ENCODE data around the gene GLS.
A peak's percentile ranks its signal among the peaks of the same experiment; 100 is the strongest.
"Not testable (repeated sequence)": the region's sequence is repeated elsewhere in the genome, so short reads cannot be mapped to it uniquely, and the experiment has no call there.

The GLS gene

DNA sequence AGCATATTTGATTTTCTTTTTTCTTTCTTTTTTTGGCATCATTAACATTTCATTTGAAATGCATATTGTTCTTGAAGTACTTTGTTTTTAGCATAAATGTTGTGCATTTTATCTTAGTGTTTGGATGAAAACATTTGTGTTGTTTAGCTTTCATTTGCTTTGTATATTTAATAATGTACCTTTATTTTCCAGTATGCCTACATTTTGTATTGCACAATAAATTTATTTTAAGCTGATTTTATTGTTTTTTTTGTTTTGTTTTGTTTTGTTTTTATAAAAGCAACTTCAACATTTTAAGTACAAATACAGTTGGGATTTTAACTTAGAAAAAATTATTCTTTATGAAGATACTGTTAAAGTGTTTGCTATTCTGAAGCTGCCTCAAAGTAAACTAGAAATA is 54.4 kb downstream of the GLS start:
- DNase-seq (ENCODE audit: low spot score) = no peak

DNA sequence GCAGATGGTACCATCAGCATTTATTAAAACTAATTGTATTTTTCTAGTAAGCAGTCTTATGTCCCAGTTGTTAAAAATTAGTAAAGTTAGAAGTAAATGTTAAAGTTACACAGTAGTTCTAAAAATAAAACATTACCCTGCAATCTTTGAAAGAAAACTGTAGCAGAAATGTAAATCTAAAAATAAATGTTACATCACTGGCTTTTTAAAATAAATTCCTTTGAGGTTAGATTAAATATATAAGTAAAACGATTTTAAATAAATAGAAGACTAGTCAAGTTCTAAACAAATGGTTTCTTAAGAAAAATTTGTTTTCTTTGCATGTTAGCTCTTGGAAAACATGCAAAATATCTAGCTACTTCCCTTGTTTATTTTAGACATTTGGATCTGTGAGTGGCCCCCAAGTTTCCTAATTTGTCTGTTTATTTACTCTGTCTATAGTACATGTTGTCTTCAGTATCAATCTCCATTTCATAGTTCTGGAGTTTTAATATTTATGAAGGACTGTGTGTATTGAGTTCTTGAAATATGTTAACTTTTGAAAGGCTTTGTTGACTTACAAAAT is 58.2 kb downstream of the GLS start:
- no peak for DNase-seq (ENCODE audit: low spot score)

GRCh38 chr2:190940454-190940853 is 59.8 kb downstream of the GLS start:
- DNase-seq (ENCODE audit: low spot score) = no peak

DNA sequence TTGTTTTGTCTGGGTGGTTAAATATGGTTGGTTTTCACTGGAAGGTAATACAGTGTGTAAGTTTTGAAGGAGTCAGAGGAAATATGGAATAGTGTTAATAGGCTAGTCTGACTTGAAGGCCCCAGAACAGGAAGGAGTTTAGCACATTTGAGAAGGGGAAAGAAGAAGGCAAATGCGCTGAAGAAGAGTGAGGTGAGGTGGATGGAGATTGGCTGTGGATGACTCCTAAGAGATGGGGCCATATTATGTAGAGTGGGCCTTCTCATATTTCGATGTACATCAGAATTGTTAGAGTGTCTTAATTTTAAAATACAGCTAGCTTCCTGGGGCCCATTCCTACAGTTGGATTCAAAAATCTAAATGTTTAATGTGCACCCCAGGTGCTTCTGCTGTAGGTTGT is 61.0 kb downstream of the GLS start:
- no peak for DNase-seq (ENCODE audit: low spot score)

GRCh38 chr2:190942697-190943096 is 62.1 kb downstream of the GLS start:
- DNase-seq (ENCODE audit: low spot score) = no peak

GRCh38 chr2:190943706-190944105 is 63.1 kb downstream of the GLS start:
- no peak for DNase-seq (ENCODE audit: low spot score)

DNA sequence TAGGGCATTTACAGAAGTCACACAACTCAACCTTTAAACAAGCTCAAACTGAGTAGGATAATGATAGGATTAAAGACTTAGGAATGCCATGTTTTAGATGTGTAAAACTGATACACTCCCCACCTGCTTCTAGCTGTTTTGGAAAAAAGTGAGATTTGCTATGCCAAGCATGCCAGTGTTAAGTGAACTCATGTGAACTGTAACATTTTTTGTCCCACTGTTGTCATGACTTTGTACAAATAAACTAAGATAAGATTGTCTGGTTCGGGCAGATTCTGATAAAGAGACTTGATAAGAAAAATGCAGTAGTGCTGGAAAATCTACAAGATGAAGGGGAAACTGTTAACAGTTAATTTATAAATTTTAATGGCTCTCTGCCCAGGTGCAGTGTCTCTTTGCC is 66.5 kb downstream of the GLS start:
- no peak for DNase-seq (ENCODE audit: low spot score)

GRCh38 chr2:190947711-190948251 is 67.2 kb downstream of the GLS start:
- DNase-seq (ENCODE audit: low spot score) = peak; percentile 32

GRCh38 chr2:190948671-190949070 is 68.0 kb downstream of the GLS start:
- DNase-seq (ENCODE audit: low spot score) = peak; percentile 25

DNA sequence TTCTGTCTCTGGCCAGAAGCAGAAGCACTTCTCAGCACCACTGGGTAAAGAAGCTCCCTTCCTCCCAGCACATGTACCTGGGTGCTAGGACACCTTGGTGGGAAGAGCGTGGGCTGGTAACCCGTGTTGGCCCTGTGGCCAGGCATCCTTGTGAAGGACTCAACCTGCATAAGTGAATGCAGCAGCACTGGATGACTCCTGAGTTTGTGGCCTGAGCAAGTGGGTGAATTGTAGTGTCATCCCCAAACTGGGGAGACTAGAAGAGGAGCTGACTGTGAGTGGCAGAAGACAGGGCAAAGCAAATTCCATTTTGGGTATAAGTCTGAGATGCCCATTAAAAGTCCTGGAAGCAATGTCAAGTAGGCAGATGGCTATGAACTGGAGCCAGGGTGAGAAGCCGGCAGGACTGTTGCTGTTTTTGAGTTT is 70.0 kb downstream of the GLS start:
- DNase-seq (ENCODE audit: low spot score) = no peak

- no peak for DNase-seq (ENCODE audit: low spot score)
These were observed 72.6 kb downstream of the GLS start for GRCh38 chr2:190953257-190953656.

GRCh38 chr2:190959911-190960788 is 79.5 kb downstream of the GLS start:
- no peak for DNase-seq (ENCODE audit: low spot score)

- not testable (repeated sequence) for DNase-seq (ENCODE audit: low spot score)
These were observed 80.5 kb downstream of the GLS start for GRCh38 chr2:190961117-190961516.

- DNase-seq (ENCODE audit: low spot score) = peak; percentile 36
These were observed 81.4 kb downstream of the GLS start for GRCh38 chr2:190961918-190962487.

GRCh38 chr2:190963088-190963487 is 82.5 kb downstream of the GLS start:
- DNase-seq (ENCODE audit: low spot score) = no peak

- no peak for DNase-seq (ENCODE audit: low spot score)
These were observed 83.7 kb downstream of the GLS start for GRCh38 chr2:190964170-190964795.

DNA sequence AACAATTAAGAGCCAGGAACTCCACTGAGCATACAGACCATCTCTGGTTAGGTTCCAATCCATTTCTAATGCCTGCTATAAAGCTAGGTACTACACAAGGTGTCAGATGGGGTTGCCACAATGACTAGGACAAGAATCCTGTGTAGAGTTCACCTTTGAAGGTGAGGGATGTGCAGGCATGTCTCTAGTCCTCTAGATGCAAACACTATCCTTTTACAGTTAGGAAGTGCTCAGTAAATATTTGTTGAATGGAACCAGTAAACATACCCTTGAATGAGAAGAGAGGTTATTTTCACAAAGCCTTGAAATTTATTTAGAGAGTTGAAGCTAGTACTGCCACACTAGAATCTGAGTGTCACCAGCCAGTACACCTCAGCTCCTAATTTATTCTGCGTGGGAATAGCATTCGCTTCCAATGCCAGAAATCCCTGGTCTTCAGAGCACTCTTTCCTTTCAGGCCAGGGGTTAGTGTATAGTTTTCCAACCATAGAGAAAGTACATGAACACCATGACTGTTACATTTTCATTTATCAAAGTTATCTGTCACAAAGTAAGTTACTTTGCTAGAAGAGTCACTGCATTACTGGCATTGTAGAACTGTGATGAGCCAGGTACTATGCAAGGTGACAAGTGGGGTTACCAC is 85.1 kb downstream of the GLS start:
- DNase-seq (ENCODE audit: low spot score) = no peak

DNA sequence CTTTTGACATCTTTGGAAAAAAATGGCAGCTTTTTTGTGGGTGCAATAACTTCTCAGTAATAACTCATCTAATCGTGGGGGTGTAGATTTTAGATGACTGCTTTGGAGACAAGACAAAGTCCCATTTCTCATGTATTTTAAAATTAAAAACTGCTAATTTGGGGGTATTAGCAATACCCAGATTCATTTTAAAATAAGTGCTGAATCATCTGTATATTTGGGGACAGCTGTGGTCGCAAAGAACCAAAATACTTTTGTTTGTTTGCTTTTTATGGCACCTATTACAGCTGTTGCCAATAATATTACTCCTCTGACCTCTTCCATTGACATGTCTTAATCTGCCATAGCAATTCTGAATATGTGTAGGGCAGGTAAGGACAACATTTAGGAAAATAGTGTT is 87.9 kb downstream of the GLS start:
- no peak for DNase-seq (ENCODE audit: low spot score)

DNA sequence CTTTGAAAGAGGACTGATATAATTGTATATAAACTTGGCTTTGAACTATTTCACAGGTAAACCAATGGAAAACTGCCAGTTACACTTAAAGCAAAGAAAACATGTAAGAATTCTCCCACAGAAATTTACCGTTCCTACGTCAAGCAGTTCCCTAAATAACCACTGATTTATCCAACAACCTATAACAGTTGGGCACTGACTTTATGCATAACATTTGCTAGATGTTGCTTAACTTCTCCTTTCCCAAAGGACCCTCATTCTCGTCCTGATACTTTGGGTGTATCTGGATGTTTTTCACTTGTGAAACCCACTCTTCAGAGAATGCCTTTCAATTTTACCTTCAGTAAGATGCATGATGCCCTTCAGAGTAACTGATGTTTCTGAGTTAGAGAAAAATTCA is 89.5 kb downstream of the GLS start:
- DNase-seq (ENCODE audit: low spot score) = no peak

GRCh38 chr2:190970873-190971506 is 90.4 kb downstream of the GLS start:
- no peak for DNase-seq (ENCODE audit: low spot score)

DNA sequence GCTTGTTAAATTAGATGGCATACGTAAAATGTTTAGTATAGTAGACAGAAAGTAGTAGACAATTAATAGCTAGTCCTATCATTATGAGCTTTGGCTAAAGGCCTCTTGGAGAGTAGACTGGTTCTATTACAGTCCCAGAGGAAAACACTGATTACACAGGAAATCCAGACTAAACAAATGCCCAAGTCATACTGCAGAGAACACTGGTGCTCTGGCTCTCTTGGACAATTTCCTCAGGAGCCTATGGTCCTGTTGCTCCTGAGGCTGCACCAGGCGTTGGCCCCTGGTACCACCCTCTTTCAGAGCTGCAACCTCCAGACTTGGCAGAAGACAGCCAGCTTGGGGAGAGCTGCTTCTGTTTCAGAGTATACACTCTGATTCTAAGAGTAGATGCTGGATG is 91.6 kb downstream of the GLS start:
- no peak for DNase-seq (ENCODE audit: low spot score)

- peak; percentile 52 for DNase-seq (ENCODE audit: low spot score)
These were observed 92.2 kb downstream of the GLS start for GRCh38 chr2:190972846-190973245.

Data from AG20443 (cell line).